WTC11 (cell line): ENCODE measurements around the gene D2HGDH. TPM values are rescaled to one million over a fixed set of nuclear protein-coding genes. Genes with fewer than 3 reads are reported as not detected.

Source experiments
- AFF4 ChIP-seq: sonication (generic); formaldehyde crosslinking; IDR thresholded peaks from 2 replicates; pipeline ENCODE4 v1.8.1; 2023; ENCODE audit warnings: mild to moderate bottlenecking, missing genetic modification reagents, borderline replicate concordance
- CBFB ChIP-seq: sonication (generic); formaldehyde crosslinking; IDR thresholded peaks from 2 replicates; pipeline ENCODE4 v1.8.1; 2022; ENCODE audit warnings: mild to moderate bottlenecking, low read depth, missing genetic modification reagents
- FOXJ3 ChIP-seq: sonication (generic); formaldehyde crosslinking; IDR thresholded peaks from 2 replicates; pipeline ENCODE4 v1.9.0; 2021; ENCODE audit warnings: missing genetic modification reagents, mild to moderate bottlenecking, borderline replicate concordance
- FOXK1 ChIP-seq: sonication (generic); formaldehyde crosslinking; IDR thresholded peaks from 2 replicates; pipeline ENCODE4 v1.8.0; 2022; ENCODE audit warnings: mild to moderate bottlenecking, moderate library complexity, missing genetic modification reagents
- FOXP1 ChIP-seq: sonication (generic); formaldehyde crosslinking; IDR thresholded peaks from 2 replicates; pipeline ENCODE4 v1.8.0; 2022; ENCODE audit warnings: missing genetic modification reagents, mild to moderate bottlenecking, moderate library complexity, borderline replicate concordance
- FOXP4 ChIP-seq: sonication (generic); formaldehyde crosslinking; IDR thresholded peaks from 2 replicates; pipeline ENCODE4 v1.8.0; 2022; ENCODE audit warnings: mild to moderate bottlenecking, missing genetic modification reagents
- GTF2I ChIP-seq: fragments of 250-450 bp; sonication (Bioruptor Pico); conservative IDR thresholded peaks from 2 replicates; pipeline ENCODE4 v1.4.0; 2021; ENCODE audit warnings: mild to moderate bottlenecking
- HMGA2 ChIP-seq: fragments of 250-450 bp; sonication (Bioruptor Pico); IDR thresholded peaks from 2 replicates; pipeline ENCODE4 v1.4.0; 2021; ENCODE audit warnings: mild to moderate bottlenecking, moderate library complexity
- IRF2 ChIP-seq: sonication (generic); formaldehyde crosslinking; IDR thresholded peaks from 2 replicates; pipeline ENCODE4 v1.8.0; 2022; ENCODE audit warnings: low read depth, missing genetic modification reagents, borderline replicate concordance
- JAZF1 ChIP-seq: fragments of 250-450 bp; sonication (Bioruptor Pico); IDR thresholded peaks from 2 replicates; pipeline ENCODE4 v1.9.0; 2021; ENCODE audit warnings: moderate library complexity, mild to moderate bottlenecking, inconsistent platforms
- MAX ChIP-seq: sonication (generic); formaldehyde crosslinking; IDR thresholded peaks from 2 replicates; pipeline ENCODE4 v1.8.0; 2022; ENCODE audit warnings: mild to moderate bottlenecking, missing genetic modification reagents
- NFYB ChIP-seq: sonication (generic); formaldehyde crosslinking; conservative IDR thresholded peaks from 2 replicates; pipeline ENCODE4 v1.8.0; 2022; ENCODE audit warnings: low read depth, missing genetic modification reagents
- NR2C2 ChIP-seq: sonication (generic); formaldehyde crosslinking; IDR thresholded peaks from 2 replicates; pipeline ENCODE4 v1.8.0; 2022; ENCODE audit warnings: mild to moderate bottlenecking, missing genetic modification reagents
- NR3C1 ChIP-seq: sonication (generic); formaldehyde crosslinking; conservative IDR thresholded peaks from 2 replicates; pipeline ENCODE4 v1.8.1; 2023; ENCODE audit warnings: low read depth, mild to moderate bottlenecking, missing genetic modification reagents
- RORB ChIP-seq: fragments of 250-450 bp; sonication (Bioruptor Pico); IDR thresholded peaks from 2 replicates; pipeline ENCODE4 v1.9.0; 2021; ENCODE audit warnings: mild to moderate bottlenecking
- STAT6 ChIP-seq: sonication (generic); formaldehyde crosslinking; conservative IDR thresholded peaks from 2 replicates; pipeline ENCODE4 v1.8.1; 2023; ENCODE audit warnings: mild to moderate bottlenecking, low read depth, missing genetic modification reagents, moderate library complexity
- TEAD1 ChIP-seq: sonication (generic); formaldehyde crosslinking; IDR thresholded peaks from 2 replicates; pipeline ENCODE4 v1.8.0; 2022; ENCODE audit warnings: mild to moderate bottlenecking, missing genetic modification reagents
- ZNF232 ChIP-seq: sonication (generic); formaldehyde crosslinking; IDR thresholded peaks from 2 replicates; pipeline ENCODE4 v1.8.0; 2022; ENCODE audit warnings: mild to moderate bottlenecking, missing genetic modification reagents
- ZNF425 ChIP-seq: fragments of 250-450 bp; sonication (Bioruptor Pico); conservative IDR thresholded peaks from 2 replicates; pipeline ENCODE4 v1.9.0; 2021; ENCODE audit warnings: mild to moderate bottlenecking
- total RNA-seq: library from RNA; stranded (reverse); gene quantifications from 3 replicates; pipeline ENCODE4 v1.2.3, GENCODE V29; 2021

The D2HGDH gene
- total RNA-seq, 1 experiment from 2014 or later: 22.7 TPM

- TF ChIP-seq GTF2I (no peak), NR3C1 (CRISPR knock-in tag) (0 out of 2 replicates have a peak, but pooled peaks have one; percentile 55), AFF4 (CRISPR knock-in tag) (no peak), STAT6 (CRISPR knock-in tag) (0 out of 2 replicates have a peak, but pooled peaks have one; percentile 60), HMGA2 (no peak), NR2C2 (CRISPR knock-in tag) (no peak), FOXP1 (peak; percentile 72; the same call in 1 of the 2 replicates), ZNF425 (CRISPR knock-in tag) (no peak), FOXP4 (CRISPR knock-in tag) (peak; percentile 80; the same call in 1 of the 2 replicates), CBFB (peak; percentile 45; the same call in 1 of the 2 replicates), FOXK1 (CRISPR knock-in tag) (peak; percentile 71; the same call in 1 of the 2 replicates), RORB (CRISPR knock-in tag) (no peak), ZNF232 (no peak), FOXJ3 (CRISPR knock-in tag) (no peak), NFYB (CRISPR knock-in tag) (no peak), MAX (CRISPR knock-in tag) (peak; percentile 95), JAZF1 (CRISPR knock-in tag) (no peak), IRF2 (CRISPR knock-in tag) (no peak), TEAD1 (CRISPR knock-in tag) (no peak)
Observed at GRCh38 chr2:241803387-241804325, 69.2 kb downstream of the D2HGDH start (continued).
